ENCODE measurements around the gene GSAP. TPM values are rescaled to one million over a fixed set of nuclear protein-coding genes. Genes with fewer than 3 reads are reported as not detected.
A peak's percentile ranks its signal among the peaks of the same experiment; 100 is the strongest.

Gene GSAP
- total RNA-seq, 1 donor, result 3.5 TPM

DNA sequence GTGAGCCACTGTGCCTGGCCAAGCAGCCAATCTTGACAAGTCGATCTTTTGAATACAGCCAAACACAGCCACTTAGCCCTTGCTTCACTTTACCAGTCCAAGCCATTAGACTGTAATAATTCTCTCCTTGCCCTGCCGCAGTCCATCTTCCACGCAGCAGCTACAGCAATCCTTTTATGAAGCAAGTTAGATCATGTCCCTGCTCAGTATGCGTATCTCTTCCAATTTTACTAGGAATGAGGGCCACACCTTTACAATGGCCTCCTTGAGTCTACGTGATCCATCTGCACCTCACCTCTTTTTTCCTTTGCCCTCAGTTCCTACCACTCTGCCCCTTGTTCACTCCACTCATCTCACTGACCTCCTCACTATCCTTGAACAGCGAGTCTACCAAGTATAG lies 22.2 kb downstream of the GSAP start:
- H3K4me3 ChIP-seq (ENCODE audit: low read depth, low read length), result no peak overlapping the region
- DNase-seq (ENCODE audit: low read depth), result no peak
- TF ChIP-seq, protein P1, sequence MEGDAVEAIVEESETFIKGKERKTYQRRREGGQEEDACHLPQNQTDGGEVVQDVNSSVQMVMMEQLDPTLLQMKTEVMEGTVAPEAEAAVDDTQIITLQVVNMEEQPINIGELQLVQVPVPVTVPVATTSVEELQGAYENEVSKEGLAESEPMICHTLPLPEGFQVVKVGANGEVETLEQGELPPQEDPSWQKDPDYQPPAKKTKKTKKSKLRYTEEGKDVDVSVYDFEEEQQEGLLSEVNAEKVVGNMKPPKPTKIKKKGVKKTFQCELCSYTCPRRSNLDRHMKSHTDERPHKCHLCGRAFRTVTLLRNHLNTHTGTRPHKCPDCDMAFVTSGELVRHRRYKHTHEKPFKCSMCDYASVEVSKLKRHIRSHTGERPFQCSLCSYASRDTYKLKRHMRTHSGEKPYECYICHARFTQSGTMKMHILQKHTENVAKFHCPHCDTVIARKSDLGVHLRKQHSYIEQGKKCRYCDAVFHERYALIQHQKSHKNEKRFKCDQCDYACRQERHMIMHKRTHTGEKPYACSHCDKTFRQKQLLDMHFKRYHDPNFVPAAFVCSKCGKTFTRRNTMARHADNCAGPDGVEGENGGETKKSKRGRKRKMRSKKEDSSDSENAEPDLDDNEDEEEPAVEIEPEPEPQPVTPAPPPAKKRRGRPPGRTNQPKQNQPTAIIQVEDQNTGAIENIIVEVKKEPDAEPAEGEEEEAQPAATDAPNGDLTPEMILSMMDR (IDR thresholded peaks at IDR 0.05; ENCODE audit: insufficient read depth, low read length), result no peak

DNA sequence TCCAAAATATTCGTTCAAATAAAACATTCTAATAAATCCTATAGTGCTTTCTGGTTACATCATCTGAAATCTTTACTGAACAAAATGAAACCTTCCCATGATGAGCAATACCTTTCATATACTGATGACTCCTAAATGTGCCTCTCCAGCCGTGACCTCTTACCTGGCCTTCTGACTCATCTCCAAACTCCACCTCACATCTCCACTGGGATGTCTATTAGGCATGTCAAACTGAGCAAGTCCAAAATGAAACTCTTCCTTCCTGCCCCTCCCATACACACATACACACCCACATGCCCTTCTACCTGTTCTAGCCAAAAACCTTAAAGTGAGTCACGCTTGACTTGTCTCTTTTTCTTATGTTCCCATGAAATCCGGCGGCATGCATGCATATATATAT lies 22.9 kb downstream of the GSAP start:
- TF ChIP-seq, protein P1 (IDR thresholded peaks at IDR 0.05; ENCODE audit: insufficient read depth, low read length), result no peak
- no peak for DNase-seq (ENCODE audit: low read depth)
- H3K4me3 ChIP-seq (ENCODE audit: low read depth, low read length), result no peak overlapping the region

DNA sequence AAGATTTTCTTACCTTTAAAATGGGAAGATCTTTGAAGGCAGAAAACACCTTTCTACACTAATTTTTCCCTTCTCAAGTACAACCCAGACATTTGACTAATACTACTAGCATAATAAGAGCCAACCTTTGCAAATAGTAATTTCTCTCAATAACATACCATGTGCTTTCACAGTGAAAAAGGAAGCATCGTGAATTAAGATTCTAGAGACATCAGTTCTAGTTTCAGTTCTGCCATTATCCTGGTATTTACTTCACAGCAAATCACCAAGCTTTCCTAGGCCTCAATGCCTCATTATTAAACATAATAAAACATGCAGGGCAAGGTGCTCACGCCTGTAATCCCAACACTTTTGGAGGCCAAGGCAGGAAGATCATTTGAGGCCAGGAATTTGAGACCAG lies 24.9 kb downstream of the GSAP start:
- TF ChIP-seq, protein P1 (IDR thresholded peaks at IDR 0.05; ENCODE audit: insufficient read depth, low read length), result no peak
- no peak for DNase-seq (ENCODE audit: low read depth)
- no peak overlapping the region for H3K4me3 ChIP-seq (ENCODE audit: low read depth, low read length)

DNA sequence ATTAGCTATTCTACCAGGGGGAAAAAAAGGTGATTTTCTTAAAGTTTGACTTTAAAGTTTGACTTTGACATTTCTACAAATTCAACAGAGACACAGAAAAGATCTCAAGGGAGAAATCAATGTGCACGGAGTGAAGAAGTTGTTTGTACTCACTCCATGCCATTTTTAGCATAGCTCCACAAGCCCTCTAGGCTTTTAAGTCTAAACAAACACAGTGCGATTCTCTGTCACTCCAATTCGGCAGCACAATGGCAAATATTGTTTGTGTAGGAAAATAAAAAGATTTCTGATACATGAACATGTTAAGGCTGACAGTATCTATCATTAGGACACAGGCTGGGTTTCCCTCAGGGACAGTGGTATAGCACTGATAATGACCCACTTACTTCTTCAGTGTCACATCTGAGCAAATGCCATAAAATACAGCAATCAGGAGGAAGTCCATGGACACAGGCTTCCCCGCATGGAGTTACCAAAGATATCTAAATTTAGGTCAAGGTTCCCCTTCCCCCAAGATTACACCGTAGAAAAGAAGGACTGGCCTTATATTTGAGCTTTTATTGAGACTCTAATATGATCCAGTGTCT lies 28.0 kb downstream of the GSAP start:
- TF ChIP-seq, protein P1 (IDR thresholded peaks at IDR 0.05; ENCODE audit: insufficient read depth, low read length), result no peak
- no peak for DNase-seq (ENCODE audit: low read depth)
- H3K4me3 ChIP-seq (ENCODE audit: low read depth, low read length), result no peak overlapping the region

DNA sequence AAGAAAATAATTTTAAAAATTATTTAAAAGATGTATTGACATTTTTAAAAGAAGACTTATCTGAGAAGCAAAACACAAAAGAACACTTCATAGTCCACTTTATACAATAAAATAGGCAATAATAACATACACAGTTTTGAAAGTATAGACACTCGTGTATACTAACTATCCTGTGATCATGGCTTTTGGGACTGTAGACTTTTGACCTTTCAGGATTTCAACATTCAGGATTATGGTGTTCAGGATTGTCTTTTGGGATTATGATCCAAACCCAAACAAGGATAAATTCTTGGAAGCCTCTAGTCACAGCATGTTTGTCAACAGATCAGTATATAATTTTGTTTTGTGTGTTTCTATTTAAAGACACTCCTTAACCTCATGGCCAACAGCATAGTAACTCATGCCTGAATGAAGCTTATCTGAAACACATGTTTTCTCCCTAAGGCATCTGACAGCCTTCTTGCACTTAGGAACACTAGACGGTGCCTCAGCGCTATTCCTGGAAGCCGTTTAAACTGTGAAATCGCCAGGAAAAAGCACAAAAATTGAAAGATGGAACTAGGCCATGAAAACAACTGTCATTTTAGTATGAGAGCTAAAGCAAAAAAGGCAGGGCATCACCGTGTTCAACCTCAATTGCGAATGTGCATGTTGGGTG lies 29.9 kb downstream of the GSAP start:
- no peak overlapping the region for H3K4me3 ChIP-seq (ENCODE audit: low read depth, low read length)
- DNase-seq (ENCODE audit: low read depth), result peak; percentile 51
- TF ChIP-seq, protein P1 (IDR thresholded peaks at IDR 0.05; ENCODE audit: insufficient read depth, low read length), result no peak

DNA sequence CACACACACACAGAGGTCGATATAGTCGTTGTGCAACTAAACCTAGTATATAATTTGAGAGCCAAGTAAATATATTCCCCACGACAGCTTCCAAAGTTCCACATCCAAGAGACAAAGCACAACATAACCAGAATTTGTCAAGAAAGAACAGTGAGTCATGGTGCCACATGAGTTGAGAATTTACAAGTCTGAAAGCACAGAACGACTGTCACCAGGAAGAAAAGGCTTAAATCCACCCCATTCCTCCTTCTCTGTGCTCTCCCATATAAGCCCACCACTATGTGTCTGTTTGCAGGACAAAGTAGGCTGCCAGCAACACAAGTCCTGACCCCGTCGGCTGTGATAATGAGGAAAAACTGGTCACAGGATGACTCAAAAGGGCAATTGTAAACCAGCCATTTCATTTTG lies 32.8 kb downstream of the GSAP start:
- DNase-seq (ENCODE audit: low read depth), result peak; percentile 8
- H3K4me3 ChIP-seq (ENCODE audit: low read depth, low read length), result no peak overlapping the region
- TF ChIP-seq, protein P1 (IDR thresholded peaks at IDR 0.05; ENCODE audit: insufficient read depth, low read length), result no peak

All from fibroblast of the aortic adventitia (primary cell).